Measurements from ENCODE around the gene PAXX.
"Not testable (repeated sequence)": the region's sequence is repeated elsewhere in the genome, so short reads cannot be mapped to it uniquely, and the experiment has no call there.

PAXX gene

GRCh38 chr9:137002646-137003041 lies 10.4 kb downstream of the PAXX start:
- DNase-seq (ENCODE audit: low read depth), result no peak

DNA sequence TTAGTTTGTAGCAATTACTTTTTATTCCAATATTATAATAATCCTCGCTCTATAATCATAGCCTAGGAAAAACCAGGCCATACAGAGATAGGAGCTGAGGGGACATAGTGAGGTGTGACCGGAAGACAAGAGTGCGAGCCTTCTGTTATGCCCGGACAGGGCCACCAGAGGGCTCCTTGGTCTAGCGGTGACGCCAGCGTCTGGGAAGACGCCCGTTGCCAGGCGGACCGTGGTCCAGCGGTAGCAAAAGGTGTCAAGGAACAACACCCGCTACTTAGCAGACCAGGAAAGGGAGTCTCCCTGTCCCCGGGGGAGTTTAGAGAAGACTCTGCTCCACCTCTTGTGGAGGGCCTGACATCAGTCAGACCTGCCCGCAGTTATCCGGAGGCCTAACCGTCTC lies 12.1 kb downstream of the PAXX start:
- DNase-seq (ENCODE audit: low read depth), result not testable (repeated sequence)

- no peak for DNase-seq (ENCODE audit: low read depth)
Observed at GRCh38 chr9:137006116-137007003, 14.1 kb downstream of the PAXX start.

- no peak for DNase-seq (ENCODE audit: low read depth)
Observed at GRCh38 chr9:137007108-137007815, 15.0 kb downstream of the PAXX start.

- no peak for DNase-seq (ENCODE audit: low read depth)
Observed at GRCh38 chr9:137007816-137008270, 15.6 kb downstream of the PAXX start.

GRCh38 chr9:137008312-137008711 lies 16.1 kb downstream of the PAXX start:
- no peak for DNase-seq (ENCODE audit: low read depth)

GRCh38 chr9:137009217-137009616 lies 17.0 kb downstream of the PAXX start:
- no peak for DNase-seq (ENCODE audit: low read depth)

- no peak for DNase-seq (ENCODE audit: low read depth)
Observed at GRCh38 chr9:137009938-137010732, 17.9 kb downstream of the PAXX start.

DNA sequence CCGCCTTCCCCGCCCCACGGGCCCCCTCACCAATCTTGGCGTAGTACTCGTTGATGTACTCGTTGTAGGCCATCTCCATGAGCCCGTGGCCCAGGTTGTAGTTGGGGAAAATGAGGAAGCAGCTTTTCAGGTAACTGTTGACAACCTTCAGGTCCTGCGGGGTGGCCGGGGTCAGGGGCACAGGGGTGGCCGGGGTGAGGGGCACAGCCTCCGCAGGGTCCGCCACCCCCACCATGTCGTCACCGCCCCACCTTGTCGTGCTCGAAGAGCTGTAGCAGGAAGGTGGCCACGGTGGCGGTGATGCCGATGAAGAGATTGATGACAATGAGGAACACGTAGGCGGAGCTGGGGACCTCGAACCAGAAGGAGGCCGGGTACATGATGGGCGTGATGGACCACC lies 18.9 kb downstream of the PAXX start:
- no peak for DNase-seq (ENCODE audit: low read depth)

- no peak for DNase-seq (ENCODE audit: low read depth)
Observed at GRCh38 chr9:137011907-137012675, 19.9 kb downstream of the PAXX start.

GRCh38 chr9:137012694-137013570 lies 20.7 kb downstream of the PAXX start:
- DNase-seq (ENCODE audit: low read depth), result no peak

GRCh38 chr9:137013571-137013940 lies 21.3 kb downstream of the PAXX start:
- no peak for DNase-seq (ENCODE audit: low read depth)

GRCh38 chr9:137014166-137014565 lies 21.9 kb downstream of the PAXX start:
- DNase-seq (ENCODE audit: low read depth), result no peak

DNA sequence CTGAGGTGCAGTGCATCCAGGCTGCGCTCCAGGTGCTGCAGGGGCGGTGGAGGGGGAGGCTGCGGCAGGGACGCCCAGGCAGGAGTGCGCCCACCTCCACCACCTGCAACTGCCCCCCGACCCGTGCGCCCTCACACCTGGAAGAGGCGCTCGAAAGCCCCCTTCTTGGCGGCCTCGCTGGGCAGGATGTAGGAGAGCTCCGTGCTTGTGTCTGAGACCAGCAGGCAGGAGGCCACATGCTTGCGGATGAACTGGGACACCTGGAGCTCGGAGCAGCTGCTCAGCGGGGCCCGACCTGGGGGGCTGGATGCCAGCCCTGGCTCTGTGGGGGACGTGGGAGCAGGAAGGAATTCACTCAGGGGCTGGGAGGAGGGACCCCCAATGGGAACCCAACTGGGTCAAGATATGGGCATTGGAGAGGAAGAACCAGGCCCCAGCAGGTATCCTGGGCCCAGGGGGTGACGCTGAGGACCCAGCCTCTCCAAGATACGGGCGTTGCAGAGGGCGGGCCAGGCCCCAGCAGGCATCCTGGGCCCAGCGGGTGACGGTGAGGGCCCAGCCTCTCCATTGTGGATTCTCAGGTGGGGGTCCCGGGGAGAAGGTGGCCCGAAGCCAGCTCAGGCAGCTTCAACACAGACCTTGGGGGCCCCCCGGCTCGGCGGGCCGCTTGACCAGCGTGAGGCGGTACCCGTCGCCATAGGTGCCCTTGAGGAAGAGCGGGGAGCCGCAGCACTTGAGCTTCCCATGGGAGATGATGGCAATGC lies 22.7 kb downstream of the PAXX start:
- no peak for DNase-seq (ENCODE audit: low read depth)

GRCh38 chr9:137015540-137015930 lies 23.3 kb downstream of the PAXX start:
- DNase-seq (ENCODE audit: low read depth), result no peak

- DNase-seq (ENCODE audit: low read depth), result no peak
Observed at GRCh38 chr9:137015976-137016375, 23.8 kb downstream of the PAXX start.

- DNase-seq (ENCODE audit: low read depth), result no peak
Observed at GRCh38 chr9:137016436-137016835, 24.2 kb downstream of the PAXX start.

DNA sequence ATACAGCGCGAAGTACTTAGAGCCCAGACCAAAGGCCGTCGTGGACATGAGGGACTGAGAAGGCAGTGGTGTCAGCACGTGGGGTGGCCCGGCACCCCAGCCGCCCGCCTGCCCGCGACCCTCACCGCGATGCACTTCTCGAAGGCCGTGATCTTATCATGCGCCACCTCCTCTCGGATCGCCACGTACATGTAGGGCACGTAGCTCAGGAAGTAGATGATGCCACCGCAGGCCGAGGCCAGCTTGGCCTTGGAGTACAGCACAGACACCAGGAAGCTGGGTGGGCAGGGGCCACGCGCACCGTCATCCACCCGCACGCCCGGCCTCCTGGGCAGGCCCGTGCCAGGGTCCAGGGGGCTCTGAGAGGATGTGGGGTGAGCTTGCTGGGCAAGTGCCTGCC lies 24.8 kb downstream of the PAXX start:
- DNase-seq (ENCODE audit: low read depth), result no peak

- no peak for DNase-seq (ENCODE audit: low read depth)
Observed at GRCh38 chr9:137017791-137018497, 25.7 kb downstream of the PAXX start.
